ENCODE data around the gene HSPD1. TPM values are rescaled to one million over a fixed set of nuclear protein-coding genes. Genes with fewer than 3 reads are reported as not detected.

Gene HSPD1
- total and polyA plus RNA-seq, 2 of the 13 experiments (the other 11 are each of a cell fraction or from before 2014, with no cell fraction given), result 685 to 2,610 TPM

DNA sequence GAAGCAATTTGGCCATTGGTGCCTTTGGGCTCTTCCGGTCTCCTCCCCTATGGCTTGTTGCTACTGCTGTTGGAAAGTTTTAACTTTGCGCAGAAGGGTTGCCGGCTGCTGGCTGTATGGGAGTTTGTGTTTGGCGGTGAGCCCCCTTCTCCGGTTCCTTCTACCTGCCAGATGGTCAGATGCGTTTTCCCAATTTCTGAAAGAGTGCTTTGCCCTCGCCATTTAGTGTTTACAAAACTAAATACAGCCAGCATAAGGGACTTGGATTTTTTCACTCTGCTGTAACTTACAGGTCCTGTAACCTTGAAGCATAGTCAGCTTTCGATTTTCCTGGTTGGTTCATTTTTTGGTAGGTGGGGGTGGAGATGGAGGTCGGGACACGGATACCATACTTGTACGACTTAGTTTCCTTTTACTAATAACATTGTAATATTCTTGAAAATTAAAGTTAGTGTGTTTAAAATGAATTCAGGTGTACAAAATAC is 45.7 kb downstream of the HSPD1 start (continued):
- TF ChIP-seq RELA (CRISPR knock-in tag; IDR thresholded peaks at IDR 0.05) (no peak), ZNF749 (CRISPR knock-in tag; IDR thresholded peaks at IDR 0.05; ENCODE audit: borderline replicate concordance) (peak; percentile 68), ETV5 (CRISPR knock-in tag; IDR thresholded peaks at IDR 0.05; ENCODE audit: borderline replicate concordance) (peak; percentile 91; the same call in 1 of the 2 replicates), TAF1 (CRISPR knock-in tag; IDR thresholded peaks at IDR 0.05) (peak; percentile 24), RBM39 (IDR thresholded peaks at IDR 0.05; ENCODE audit: low read depth, low read length, poor library complexity, severe bottlenecking) (no peak), ZNF883 (CRISPR knock-in tag; IDR thresholded peaks at IDR 0.05; ENCODE audit: not compliant biosample characterization) (no peak), ZNF33A (CRISPR knock-in tag; IDR thresholded peaks at IDR 0.05; ENCODE audit: borderline replicate concordance) (no peak), HNRNPK (IDR thresholded peaks at IDR 0.05; ENCODE audit: low read depth, low read length, poor library complexity, severe bottlenecking) (no peak), ZUFSP (CRISPR knock-in tag; IDR thresholded peaks at IDR 0.05; ENCODE audit: borderline replicate concordance) (no peak), MXD3 (CRISPR knock-in tag; IDR thresholded peaks at IDR 0.05) (no peak), ATF1 (CRISPR knock-in tag; IDR thresholded peaks at IDR 0.05) (no peak), ZHX2 (IDR thresholded peaks at IDR 0.05; ENCODE audit: low read depth) (no peak), ZHX2 (CRISPR knock-in tag; IDR thresholded peaks at IDR 0.05; ENCODE audit: borderline replicate concordance) (no peak), SAP130 (CRISPR knock-in tag; IDR thresholded peaks at IDR 0.05; ENCODE audit: low read depth) (peak; percentile 46), ZNF792 (CRISPR knock-in tag; IDR thresholded peaks at IDR 0.05) (no peak), ONECUT2 (CRISPR knock-in tag; IDR thresholded peaks at IDR 0.05) (no peak)
- TF ChIP-seq, protein P1, sequence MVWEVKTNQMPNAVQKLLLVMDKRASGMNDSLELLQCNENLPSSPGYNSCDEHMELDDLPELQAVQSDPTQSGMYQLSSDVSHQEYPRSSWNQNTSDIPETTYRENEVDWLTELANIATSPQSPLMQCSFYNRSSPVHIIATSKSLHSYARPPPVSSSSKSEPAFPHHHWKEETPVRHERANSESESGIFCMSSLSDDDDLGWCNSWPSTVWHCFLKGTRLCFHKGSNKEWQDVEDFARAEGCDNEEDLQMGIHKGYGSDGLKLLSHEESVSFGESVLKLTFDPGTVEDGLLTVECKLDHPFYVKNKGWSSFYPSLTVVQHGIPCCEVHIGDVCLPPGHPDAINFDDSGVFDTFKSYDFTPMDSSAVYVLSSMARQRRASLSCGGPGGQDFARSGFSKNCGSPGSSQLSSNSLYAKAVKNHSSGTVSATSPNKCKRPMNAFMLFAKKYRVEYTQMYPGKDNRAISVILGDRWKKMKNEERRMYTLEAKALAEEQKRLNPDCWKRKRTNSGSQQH (CRISPR knock-in tag; IDR thresholded peaks at IDR 0.05; ENCODE audit: low read depth), result no peak
- TF ChIP-seq, protein P2, sequence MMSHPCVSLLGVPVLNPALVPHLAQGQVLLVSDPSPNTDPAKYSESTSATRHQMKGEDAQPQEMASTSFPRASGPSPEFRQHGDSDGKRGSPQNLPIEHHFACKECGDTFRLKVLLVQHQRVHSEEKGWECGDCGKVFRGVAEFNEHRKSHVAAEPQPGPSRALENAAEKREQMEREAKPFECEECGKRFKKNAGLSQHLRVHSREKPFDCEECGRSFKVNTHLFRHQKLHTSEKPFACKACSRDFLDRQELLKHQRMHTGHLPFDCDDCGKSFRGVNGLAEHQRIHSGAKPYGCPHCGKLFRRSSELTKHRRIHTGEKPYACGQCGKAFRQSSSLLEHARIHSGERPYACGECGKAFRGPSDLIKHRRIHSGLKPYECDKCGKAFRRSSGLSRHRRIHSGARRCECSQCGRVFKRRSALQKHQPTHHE (CRISPR knock-in tag; IDR thresholded peaks at IDR 0.05; ENCODE audit: borderline replicate concordance), result no peak; the same call in 1 of the 2 replicates
